VCaP (cell line): ENCODE results near the gene TMF1.

Source experiments
- H3K27ac ChIP-seq: fragments of 450-650 bp; 2 replicates; pipeline ENCODE4 v1.5.1; 2017
- TF ChIP-seq, protein P1 (sequence below): fragments of 450-650 bp; conservative IDR thresholded peaks from 2 replicates; pipeline ENCODE4 v1.5.1; 2017; ENCODE audit warnings: mild to moderate bottlenecking, moderate library complexity

TMF1 gene, protein sequence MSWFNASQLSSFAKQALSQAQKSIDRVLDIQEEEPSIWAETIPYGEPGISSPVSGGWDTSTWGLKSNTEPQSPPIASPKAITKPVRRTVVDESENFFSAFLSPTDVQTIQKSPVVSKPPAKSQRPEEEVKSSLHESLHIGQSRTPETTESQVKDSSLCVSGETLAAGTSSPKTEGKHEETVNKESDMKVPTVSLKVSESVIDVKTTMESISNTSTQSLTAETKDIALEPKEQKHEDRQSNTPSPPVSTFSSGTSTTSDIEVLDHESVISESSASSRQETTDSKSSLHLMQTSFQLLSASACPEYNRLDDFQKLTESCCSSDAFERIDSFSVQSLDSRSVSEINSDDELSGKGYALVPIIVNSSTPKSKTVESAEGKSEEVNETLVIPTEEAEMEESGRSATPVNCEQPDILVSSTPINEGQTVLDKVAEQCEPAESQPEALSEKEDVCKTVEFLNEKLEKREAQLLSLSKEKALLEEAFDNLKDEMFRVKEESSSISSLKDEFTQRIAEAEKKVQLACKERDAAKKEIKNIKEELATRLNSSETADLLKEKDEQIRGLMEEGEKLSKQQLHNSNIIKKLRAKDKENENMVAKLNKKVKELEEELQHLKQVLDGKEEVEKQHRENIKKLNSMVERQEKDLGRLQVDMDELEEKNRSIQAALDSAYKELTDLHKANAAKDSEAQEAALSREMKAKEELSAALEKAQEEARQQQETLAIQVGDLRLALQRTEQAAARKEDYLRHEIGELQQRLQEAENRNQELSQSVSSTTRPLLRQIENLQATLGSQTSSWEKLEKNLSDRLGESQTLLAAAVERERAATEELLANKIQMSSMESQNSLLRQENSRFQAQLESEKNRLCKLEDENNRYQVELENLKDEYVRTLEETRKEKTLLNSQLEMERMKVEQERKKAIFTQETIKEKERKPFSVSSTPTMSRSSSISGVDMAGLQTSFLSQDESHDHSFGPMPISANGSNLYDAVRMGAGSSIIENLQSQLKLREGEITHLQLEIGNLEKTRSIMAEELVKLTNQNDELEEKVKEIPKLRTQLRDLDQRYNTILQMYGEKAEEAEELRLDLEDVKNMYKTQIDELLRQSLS

DNA sequence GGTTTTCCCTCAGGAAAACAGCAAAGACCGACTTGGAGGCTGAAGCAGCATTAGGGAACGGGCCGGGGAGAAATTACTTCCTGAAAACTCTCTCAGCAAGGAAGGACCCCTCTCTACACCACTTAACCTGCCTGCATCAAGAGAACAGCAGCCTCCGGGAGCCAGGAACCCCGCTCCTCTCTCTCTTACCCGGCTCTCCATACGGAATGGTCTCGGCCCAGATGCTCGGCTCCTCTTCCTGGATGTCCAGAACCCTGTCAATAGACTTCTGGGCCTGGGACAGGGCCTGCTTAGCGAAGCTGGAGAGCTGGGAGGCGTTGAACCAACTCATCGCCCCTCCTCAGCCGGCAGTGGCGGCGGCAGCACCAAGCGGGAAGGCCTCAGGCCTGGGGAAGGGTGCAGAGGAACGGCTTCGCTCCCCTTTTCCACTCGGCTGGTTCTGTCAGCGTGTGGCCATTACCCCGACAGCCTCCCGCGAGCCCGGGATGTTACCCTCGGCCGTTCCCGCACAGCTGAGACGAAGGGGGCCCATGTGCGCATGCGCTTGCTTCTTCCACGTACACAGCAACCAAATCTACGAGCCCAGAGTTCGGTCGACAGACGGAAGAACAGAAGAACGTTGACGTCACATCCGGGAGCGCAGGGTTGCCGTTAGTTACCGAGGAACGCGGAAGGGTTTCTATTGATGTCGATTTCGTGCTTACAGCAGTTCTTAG is at the start of gene TMF1:
Gene TMF1 (minus strand): TSS at position 578 of the 716 bp plus-strand sequence. CDS start 247 bp downstream, at position 331.
- TF ChIP-seq, protein P1, sequence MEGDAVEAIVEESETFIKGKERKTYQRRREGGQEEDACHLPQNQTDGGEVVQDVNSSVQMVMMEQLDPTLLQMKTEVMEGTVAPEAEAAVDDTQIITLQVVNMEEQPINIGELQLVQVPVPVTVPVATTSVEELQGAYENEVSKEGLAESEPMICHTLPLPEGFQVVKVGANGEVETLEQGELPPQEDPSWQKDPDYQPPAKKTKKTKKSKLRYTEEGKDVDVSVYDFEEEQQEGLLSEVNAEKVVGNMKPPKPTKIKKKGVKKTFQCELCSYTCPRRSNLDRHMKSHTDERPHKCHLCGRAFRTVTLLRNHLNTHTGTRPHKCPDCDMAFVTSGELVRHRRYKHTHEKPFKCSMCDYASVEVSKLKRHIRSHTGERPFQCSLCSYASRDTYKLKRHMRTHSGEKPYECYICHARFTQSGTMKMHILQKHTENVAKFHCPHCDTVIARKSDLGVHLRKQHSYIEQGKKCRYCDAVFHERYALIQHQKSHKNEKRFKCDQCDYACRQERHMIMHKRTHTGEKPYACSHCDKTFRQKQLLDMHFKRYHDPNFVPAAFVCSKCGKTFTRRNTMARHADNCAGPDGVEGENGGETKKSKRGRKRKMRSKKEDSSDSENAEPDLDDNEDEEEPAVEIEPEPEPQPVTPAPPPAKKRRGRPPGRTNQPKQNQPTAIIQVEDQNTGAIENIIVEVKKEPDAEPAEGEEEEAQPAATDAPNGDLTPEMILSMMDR: no peak
- peak within 1 kb of the TSS; percentile 80 for H3K27ac ChIP-seq

DNA sequence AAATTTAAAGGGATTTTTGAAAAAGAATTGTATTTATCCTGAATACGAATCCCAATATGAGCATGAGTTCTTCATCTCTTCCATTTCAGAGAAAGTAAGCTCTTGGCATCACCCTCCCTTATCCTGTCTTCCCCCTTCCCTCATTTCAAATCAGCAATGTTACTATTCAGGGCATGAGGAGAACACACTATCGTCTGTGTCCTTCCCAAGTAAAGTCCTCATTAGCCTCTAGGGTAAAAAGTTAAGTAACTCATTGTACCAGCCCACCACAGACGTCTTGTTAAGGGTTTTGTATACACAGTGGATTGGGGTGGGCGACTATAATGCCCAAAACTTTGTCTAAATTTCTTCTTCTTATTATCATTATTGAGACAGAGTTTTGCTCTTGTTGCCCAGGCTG is 47.4 kb upstream of the TMF1 start:
- no peak overlapping the region for H3K27ac ChIP-seq
- TF ChIP-seq, protein P1: no peak

DNA sequence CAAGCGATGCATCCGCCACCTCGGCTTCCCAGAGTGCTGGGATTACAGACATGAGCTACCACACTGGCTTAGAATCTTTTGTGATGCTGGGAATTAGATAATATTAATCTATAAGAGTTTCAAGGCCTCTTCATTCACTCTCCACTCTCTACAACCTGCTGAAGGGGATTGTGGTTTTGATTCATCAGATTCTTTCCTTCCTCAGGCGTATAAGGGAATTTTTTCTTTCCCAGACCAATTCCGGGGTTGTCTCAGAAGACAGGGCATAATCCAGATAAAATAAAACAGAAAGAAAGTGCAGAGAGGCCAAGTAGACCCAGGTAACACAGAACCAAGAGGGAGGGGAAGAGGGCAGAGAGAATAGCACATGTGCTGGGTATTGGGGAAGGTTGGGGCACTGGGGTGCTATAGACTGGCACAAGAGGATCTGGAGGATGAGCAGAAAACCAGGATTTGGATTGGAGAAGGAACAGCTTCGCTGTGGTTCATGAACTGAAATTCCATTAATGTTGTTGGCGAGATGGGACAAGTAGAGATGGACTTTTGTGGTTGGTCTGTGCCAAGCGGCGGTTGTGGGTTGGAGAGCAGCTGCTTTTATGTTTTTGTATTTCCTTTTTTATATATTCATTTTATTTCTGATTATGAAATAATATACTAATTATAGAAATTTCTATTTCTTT is 45.4 kb upstream of the TMF1 start:
- H3K27ac ChIP-seq: no peak overlapping the region
- TF ChIP-seq, protein P1: no peak

DNA sequence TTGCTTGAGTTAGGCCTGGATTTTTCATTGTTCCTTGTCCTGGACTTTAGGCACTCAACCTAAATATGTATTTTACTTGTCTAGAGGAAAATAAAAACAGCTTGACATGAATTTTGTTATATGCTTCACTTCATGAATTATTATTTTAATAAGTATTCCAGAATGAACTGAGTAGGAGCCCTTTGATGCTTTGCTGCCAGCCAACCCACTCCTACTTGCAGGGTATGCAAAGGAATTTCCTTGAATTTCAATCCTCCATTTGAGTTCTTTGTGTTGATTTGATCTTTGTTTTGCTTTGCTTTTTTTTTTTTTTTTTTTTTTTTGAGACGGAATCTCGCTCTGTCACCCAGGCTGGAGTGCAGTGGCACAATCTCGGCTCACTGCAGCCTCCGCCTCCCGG is 44.2 kb upstream of the TMF1 start:
- TF ChIP-seq, protein P1: no peak
- no peak overlapping the region for H3K27ac ChIP-seq

DNA sequence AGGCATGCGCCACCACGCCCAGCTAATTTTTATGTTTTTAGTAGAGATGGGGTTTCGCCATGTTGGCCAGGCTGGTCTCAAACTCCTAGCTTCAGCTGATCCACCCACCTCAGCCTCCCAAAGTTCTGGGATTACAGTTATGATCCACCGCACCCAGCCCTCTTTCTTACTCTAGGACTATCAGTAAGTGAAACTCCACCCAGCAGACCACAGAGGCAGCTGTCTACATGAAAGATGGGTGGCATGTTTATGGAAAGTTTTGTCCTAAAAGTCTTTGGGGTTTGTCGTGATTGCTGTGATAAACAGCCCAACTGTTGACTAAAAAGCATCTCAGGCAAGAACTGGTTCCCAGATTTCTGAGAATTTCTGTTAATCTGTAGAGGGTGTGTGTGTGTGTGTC is 43.5 kb upstream of the TMF1 start:
- TF ChIP-seq, protein P1: no peak
- H3K27ac ChIP-seq: no peak overlapping the region

DNA sequence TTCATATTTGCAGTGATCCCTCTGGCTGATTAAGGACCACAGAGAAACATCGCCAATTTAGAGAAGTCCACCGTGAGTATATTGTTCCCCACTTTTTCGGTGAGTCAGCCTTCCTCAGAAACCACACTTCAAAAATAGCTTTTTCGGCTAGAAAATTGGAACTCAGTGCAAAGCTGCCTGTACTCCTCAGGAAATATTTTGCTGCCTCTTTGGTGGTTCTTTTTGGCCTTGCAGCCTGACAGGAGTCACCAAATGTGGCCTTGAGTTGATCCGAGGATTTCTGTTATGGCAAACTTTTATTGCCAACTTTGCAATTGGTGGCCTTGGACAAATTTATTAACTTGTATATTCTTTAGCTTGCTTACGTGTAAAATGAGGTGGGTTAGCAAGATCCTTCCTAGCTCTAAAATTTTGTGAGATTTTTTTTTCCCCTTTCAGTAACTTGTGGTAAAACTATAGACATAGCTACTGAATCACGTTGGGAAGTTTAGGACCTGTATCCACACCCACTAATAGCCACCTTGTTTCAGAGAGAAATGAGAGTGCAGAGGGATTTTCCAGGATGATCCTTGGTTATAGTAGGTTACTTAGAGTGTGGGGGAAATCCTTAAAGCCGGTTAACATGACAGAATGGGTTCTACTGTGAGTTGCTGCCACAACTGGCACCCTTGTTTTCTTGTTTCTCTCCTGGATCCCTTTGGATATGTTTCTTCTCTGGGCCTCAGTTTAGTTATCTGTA is 42.5 kb upstream of the TMF1 start:
- TF ChIP-seq, protein P1: no peak
- H3K27ac ChIP-seq: peak overlapping the region; percentile 79
